ENCODE measurements around the gene TTLL5.

Gene TTLL5

GRCh38 chr14:75747899-75748298 lies 86.9 kb downstream of the TTLL5 start:
- DNase-seq: no peak

GRCh38 chr14:75748336-75748735 lies 87.3 kb downstream of the TTLL5 start:
- DNase-seq: no peak

GRCh38 chr14:75751296-75751695 lies 90.2 kb downstream of the TTLL5 start:
- DNase-seq: no peak

GRCh38 chr14:75752086-75752485 lies 91.0 kb downstream of the TTLL5 start:
- no peak for DNase-seq

- DNase-seq: no peak
These were observed 92.0 kb downstream of the TTLL5 start for GRCh38 chr14:75752907-75753594.

GRCh38 chr14:75753696-75754095 lies 92.7 kb downstream of the TTLL5 start:
- DNase-seq: no peak

GRCh38 chr14:75757644-75758402 lies 96.8 kb downstream of the TTLL5 start:
- DNase-seq: no peak

GRCh38 chr14:75764020-75764419 lies 103.0 kb downstream of the TTLL5 start:
- no peak for DNase-seq

- no peak for DNase-seq
These were observed 108.1 kb downstream of the TTLL5 start for GRCh38 chr14:75769047-75769685.

GRCh38 chr14:75770635-75771034 lies 109.6 kb downstream of the TTLL5 start:
- no peak for DNase-seq

- no peak for DNase-seq
These were observed 110.5 kb downstream of the TTLL5 start for GRCh38 chr14:75771595-75771994.

- no peak for DNase-seq
These were observed 112.0 kb downstream of the TTLL5 start for GRCh38 chr14:75773046-75773445.

- no peak for DNase-seq
These were observed 120.0 kb downstream of the TTLL5 start for GRCh38 chr14:75781096-75781495.

GRCh38 chr14:75783184-75783583 lies 122.1 kb downstream of the TTLL5 start:
- DNase-seq: no peak

GRCh38 chr14:75783602-75784313 lies 122.7 kb downstream of the TTLL5 start:
- DNase-seq: no peak

GRCh38 chr14:75784314-75784686 lies 123.3 kb downstream of the TTLL5 start:
- DNase-seq: no peak

- no peak for DNase-seq
These were observed 132.8 kb downstream of the TTLL5 start for GRCh38 chr14:75793806-75794205.

GRCh38 chr14:75794615-75795038 lies 133.6 kb downstream of the TTLL5 start:
- DNase-seq: no peak

GRCh38 chr14:75800792-75801191 lies 139.7 kb downstream of the TTLL5 start:
- DNase-seq: no peak

GRCh38 chr14:75802486-75802885 lies 141.4 kb downstream of the TTLL5 start:
- no peak for DNase-seq

- no peak for DNase-seq
These were observed 142.7 kb downstream of the TTLL5 start for GRCh38 chr14:75803765-75804164.

GRCh38 chr14:75804570-75805275 lies 143.7 kb downstream of the TTLL5 start:
- no peak for DNase-seq

- no peak for DNase-seq
These were observed 144.6 kb downstream of the TTLL5 start for GRCh38 chr14:75805646-75806045.

Data from activated CD4-positive, alpha-beta T cell treated with anti-CD3 and anti-CD28 coated beads, Interleukin-2, amount 50 U/mL, for 1 hour (primary cell).